Measurements from ENCODE around the gene PIP4K2C.
"Not testable (repeated sequence)": the region's sequence is repeated elsewhere in the genome, so short reads cannot be mapped to it uniquely, and the experiment has no call there.

Gene PIP4K2C

GRCh38 chr12:57585156-57585555, 5.8 kb upstream of the PIP4K2C start:
- no peak for DNase-seq (ENCODE audit: low read depth)

- DNase-seq (ENCODE audit: low read depth): no peak
These were observed 4.9 kb upstream of the PIP4K2C start for GRCh38 chr12:57586128-57586527.

- DNase-seq (ENCODE audit: low read depth): no peak
These were observed 4.1 kb upstream of the PIP4K2C start for GRCh38 chr12:57586832-57587429.

- DNase-seq (ENCODE audit: low read depth): not testable (repeated sequence)
These were observed 1.9 kb upstream of the PIP4K2C start for GRCh38 chr12:57588951-57589610.

- no peak for DNase-seq (ENCODE audit: low read depth)
These were observed 521 bp upstream of the PIP4K2C start for GRCh38 chr12:57590479-57590863.

- no peak for DNase-seq (ENCODE audit: low read depth)
These were observed 862 bp downstream of the PIP4K2C start for GRCh38 chr12:57591782-57592325.

- DNase-seq (ENCODE audit: low read depth): no peak
These were observed 1.7 kb downstream of the PIP4K2C start for GRCh38 chr12:57592551-57593165.

- no peak for DNase-seq (ENCODE audit: low read depth)
These were observed 2.2 kb downstream of the PIP4K2C start for GRCh38 chr12:57593187-57593586.

GRCh38 chr12:57600395-57600794, 9.4 kb downstream of the PIP4K2C start:
- DNase-seq (ENCODE audit: low read depth): no peak

GRCh38 chr12:57602544-57602943, 11.6 kb downstream of the PIP4K2C start:
- DNase-seq (ENCODE audit: low read depth): no peak

- no peak for DNase-seq (ENCODE audit: low read depth)
These were observed 12.3 kb downstream of the PIP4K2C start for GRCh38 chr12:57603324-57603723.

GRCh38 chr12:57603815-57604453, 12.9 kb downstream of the PIP4K2C start:
- DNase-seq (ENCODE audit: low read depth): no peak

GRCh38 chr12:57604454-57604991, 13.5 kb downstream of the PIP4K2C start, which contains the start of gene DTX3:
Gene DTX3, plus strand, starts transcription at chr12:57604824. Its CDS starts 1,694 bp downstream, at chr12:57606518.
- no peak for DNase-seq (ENCODE audit: low read depth)

- no peak for DNase-seq (ENCODE audit: low read depth)
These were observed 14.2 kb downstream of the PIP4K2C start for GRCh38 chr12:57604992-57605810.

- no peak for DNase-seq (ENCODE audit: low read depth)
These were observed 14.9 kb downstream of the PIP4K2C start for GRCh38 chr12:57605811-57606311.

- no peak for DNase-seq (ENCODE audit: low read depth)
These were observed 15.4 kb downstream of the PIP4K2C start for GRCh38 chr12:57606399-57606798.

GRCh38 chr12:57606821-57607220, 15.8 kb downstream of the PIP4K2C start:
- no peak for DNase-seq (ENCODE audit: low read depth)

- no peak for DNase-seq (ENCODE audit: low read depth)
These were observed 17.1 kb downstream of the PIP4K2C start for GRCh38 chr12:57607958-57608663.

- DNase-seq (ENCODE audit: low read depth): no peak
These were observed 18.2 kb downstream of the PIP4K2C start for GRCh38 chr12:57609101-57609780.

Data from activated T-cell treated with anti-CD3 and anti-CD28 coated beads for 48 hours (primary cell).